Measurements from ENCODE around the gene CARMIL1. TPM values are rescaled to one million over a fixed set of nuclear protein-coding genes. Genes with fewer than 3 reads are reported as not detected.
A peak's percentile ranks its signal among the peaks of the same experiment; 100 is the strongest.
"Not testable (repeated sequence)": the region's sequence is repeated elsewhere in the genome, so short reads cannot be mapped to it uniquely, and the experiment has no call there.

CARMIL1 gene
- total RNA-seq, 1 experiment from 2014 or later, result 16.8 TPM

DNA sequence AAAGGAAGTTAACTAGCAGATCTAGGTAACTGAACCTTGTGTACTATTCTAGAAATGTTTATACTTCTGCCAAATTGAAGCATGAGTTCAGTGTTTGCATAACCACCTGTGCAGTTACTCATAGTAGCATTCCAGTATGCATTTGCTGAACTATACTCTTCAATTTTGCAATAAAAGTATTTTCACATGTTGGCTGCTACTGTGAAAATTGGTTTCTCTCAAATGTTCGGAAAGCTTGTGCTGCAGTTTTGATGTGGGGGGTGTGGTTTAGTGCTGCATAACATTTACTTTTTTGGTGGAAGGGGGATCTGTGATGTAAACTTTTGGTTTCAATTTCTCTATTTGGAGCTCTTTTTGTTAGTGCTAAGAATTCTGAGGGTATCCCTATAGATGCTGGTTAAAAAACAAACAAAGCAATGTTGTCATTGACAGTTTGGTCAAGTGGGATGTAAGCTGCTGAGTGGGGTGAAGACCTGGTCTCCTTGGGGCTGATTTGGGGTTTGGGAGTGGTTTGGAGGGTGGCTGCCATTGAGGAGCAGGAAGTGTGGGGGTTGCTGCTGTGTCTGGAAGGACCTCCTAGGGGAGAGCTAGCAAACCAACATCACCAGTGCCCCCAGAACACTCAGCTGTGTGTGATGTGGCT is 87.8 kb downstream of the CARMIL1 start:
- DNase-seq (ENCODE audit: low spot score), result no peak

DNA sequence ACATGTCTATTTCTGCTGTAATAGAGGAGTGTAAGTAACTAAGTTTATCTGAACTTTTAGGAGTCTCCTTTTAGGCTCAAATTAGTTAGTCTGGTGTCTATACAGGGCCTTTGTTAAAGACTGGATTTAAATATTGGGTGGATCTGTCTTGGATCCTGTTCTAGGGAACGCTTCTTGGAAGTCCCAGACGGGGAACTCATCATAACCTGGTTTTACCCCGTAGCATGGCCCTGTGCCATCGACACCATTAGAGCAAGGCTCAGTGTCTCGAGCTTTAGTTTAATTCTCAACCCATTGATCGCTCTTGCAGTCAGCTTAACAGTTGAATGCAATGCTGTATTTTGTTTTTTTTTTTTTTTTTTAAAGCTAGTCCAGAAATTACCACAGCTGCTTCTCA is 89.9 kb downstream of the CARMIL1 start:
- DNase-seq (ENCODE audit: low spot score), result no peak

DNA sequence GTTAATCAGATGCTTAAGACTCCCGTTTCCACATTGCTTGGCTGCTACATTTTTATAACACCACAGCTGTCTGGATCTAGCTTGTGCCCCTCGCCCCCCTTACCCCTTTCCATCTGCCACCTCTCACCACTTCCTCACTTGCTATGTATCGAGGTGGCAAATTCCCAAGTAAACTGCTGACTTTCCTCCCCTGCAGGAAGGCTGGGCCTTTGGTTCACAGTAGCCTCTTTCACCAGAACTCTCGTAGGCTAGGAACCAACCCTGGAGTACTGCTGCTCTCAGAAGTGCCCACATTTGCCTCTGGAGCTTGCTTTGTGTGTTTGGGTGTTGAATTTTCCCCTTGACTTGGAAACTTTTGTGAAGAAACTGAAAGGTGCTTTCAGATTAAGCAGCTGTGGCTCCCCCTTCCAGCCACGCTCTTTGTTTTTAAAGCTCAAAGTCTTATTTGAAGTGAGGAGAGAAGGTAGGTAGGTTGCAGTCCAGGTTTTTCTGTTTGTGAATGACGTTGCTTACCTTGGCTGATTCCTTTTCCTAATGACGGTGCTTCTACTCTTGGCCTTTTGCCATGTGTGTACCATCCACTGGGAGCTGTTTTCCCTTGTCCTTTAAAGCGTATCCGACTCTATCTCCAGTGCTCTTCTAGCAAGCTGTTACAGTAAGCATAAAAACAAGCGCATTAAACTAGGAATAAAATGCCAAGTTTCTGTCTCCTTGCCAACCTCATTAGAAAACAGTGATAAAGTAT is 90.4 kb downstream of the CARMIL1 start:
- DNase-seq (ENCODE audit: low spot score), result peak; percentile 26

DNA sequence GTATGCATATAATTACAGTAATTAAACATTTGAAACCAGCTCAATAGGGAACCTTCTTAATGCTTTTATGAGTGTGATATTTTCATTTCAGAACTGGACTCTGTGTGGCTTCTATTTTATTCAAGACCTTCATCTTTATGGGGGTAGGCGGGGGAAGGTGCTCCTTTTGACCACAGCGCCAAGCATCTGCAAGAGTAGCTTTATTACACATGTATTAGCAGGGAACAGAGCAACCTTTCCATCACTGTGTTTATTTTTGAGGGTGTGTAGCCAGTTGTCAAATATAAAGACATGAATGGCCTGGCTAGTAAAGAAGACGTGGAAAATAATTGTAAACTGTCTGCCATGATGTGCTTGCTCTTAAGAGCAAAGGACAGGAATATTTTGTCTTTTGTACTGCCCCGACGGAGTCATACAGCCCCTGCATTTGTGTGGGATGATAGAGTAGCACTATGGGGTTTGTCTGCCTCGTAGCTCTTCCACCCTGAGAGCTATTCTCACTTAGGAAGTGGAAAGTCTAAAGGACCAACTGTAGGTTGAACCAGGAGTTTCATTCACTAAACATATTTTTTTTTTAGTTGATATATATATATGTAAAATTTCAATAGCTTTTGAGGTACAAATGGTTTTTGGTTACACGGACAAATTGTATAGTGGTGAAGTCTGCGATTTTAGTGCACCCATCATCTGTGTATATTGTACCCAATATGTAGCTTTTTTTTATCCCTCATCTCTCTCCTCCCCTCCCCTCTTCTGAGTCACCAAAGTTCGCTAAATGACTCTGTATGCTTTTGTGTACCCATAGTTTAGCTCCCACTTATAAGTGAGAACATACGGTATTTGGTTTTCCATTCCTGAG is 91.2 kb downstream of the CARMIL1 start:
- peak; percentile 5 for DNase-seq (ENCODE audit: low spot score)

DNA sequence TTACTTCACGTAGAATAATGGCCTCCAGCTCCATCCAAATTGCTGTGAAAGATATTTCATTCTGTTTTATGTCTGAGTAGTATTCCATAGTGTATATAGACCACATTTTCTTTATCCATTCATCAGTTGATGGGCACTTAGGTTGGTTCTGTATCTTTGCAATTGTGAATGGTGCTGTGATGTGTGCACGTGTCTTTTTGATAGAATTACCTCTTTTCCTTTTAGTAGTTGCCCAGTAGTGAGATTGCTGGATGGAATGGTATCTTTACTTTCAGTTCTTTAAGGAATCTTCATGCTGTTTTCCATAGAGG is 91.8 kb downstream of the CARMIL1 start:
- no peak for DNase-seq (ENCODE audit: low spot score)

DNA sequence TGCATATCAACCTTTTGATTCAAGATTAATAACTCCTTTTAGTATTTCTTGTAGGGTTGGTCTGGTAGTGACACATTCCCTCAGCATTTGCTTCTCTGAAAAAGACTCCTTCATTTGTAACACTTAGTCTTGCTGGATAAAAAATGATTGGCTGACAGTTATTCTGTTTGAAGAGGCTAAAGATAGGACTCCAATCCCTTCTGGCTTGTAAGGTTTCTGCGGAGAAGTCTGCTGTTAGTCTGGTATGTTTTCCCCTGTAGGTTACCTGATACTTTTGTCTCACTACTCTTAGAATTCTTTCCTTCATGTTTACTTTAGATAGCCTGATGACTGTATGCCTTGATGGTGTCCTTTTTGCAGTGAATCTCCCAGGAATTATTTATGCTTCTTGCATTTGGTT is 96.0 kb downstream of the CARMIL1 start:
- DNase-seq (ENCODE audit: low spot score), result no peak

DNA sequence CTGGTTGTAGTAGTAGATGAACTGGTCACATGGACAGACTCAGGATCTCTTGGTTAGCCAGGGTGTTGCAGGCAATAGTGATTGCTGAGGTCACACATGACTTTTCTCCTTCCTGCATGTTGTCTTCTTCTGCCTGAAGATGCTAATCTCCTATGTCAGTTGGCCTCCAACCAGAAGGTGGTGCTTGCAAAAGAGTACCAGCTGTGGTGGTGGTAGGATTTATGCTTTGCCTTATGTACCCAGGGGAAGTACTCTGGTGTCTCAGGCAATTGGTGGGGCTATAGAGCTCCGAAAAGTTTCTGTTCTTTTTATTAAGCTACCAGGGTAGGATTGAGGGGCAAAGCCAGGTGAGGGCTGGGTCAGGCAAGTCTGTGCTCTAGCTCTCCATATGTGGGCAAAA is 98.5 kb downstream of the CARMIL1 start:
- DNase-seq (ENCODE audit: low spot score), result no peak

DNA sequence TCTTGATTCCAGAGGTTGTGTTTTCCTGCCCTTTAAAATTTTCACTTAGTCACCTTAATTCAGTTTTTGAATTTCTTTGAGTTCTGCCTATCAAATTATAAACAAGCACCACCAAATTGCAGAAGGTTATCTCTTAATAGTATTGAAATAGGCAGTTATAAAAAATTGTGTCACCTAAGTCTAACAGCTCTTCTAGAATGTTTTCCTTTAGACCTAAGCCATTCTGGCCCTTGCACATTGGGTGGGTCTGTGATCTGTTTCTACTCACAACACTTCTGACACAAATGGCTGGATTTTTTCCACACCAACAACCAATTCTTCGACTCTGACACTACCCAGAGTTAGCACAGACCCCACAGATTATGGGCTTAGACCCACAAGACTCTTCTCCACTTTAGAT is 101.9 kb downstream of the CARMIL1 start:
- DNase-seq (ENCODE audit: low spot score), result no peak

DNA sequence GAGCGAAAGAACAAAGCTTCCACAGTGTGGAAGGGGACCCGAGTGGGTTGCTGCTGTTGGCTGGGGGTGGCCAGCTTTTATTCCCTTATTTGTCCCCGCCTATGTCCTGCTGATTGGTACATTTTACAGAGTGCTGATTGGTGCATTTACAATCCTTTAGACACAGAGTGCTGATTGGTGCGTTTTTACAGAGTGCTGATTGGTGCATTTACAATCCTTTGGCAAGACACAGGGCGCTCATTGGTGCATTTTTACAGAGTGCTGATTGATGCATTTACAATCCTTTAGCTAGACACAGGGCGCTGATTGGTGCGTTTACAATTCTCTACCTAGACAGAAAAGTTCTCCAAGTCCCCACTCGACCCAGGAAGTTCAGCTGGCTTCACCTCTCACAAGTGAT is 103.3 kb downstream of the CARMIL1 start:
- not testable (repeated sequence) for DNase-seq (ENCODE audit: low spot score)

DNA sequence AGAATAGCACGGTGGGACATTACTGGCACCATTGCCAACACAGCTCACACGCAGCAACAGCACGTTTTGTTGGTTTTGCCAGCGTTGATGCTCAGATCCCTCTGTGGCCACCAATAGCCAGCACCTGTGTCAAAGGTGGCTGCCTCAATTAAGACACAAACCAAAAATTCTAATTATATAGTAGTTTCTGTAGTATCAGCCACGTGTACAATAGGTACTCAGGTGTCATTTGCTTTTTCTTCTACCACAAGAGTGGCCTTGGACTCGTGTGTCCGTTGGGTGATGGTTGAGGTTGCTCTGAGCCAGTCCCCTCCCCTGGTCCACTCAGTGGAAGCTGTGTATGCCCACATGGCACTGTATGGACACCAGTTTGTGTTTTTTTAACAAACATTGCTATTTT is 105.1 kb downstream of the CARMIL1 start:
- DNase-seq (ENCODE audit: low spot score), result no peak

DNA sequence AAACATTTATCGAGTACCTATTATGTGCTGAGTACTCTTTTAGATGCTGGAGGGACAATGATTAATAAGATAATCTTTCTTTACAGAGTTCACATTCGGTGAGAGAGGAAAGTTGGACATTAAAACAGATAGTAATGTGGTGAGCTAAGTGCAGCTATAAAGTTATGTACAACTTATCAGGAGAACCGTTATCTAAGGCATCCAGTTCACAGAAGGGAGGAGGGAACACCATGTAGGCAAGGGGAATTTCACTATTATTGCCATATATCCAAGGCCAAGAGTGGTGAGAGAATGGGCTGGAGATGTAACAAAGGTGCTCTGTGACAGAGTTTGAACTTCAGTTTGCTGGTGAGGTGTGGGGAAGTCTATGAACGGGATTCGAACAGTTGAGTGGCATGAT is 105.8 kb downstream of the CARMIL1 start:
- DNase-seq (ENCODE audit: low spot score), result no peak

DNA sequence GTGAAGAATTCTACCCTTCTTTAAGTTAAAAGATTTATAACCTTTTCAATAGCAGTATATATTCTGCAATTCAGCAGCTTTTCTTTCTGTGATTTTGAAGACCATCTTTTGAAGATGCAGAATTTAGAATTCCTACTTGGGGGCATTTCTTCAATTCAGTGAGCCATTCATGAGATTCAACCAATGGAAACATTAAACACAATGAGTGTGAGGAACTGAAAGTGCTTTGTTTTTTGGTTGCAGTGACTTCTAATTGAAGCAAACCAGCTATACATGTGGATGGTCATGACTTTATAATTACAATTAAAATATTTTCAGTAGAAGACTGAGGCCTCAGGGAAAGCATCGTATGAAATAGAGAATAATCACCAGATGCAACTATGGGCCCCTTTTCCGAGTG is 108.3 kb downstream of the CARMIL1 start:
- DNase-seq (ENCODE audit: low spot score), result no peak

DNA sequence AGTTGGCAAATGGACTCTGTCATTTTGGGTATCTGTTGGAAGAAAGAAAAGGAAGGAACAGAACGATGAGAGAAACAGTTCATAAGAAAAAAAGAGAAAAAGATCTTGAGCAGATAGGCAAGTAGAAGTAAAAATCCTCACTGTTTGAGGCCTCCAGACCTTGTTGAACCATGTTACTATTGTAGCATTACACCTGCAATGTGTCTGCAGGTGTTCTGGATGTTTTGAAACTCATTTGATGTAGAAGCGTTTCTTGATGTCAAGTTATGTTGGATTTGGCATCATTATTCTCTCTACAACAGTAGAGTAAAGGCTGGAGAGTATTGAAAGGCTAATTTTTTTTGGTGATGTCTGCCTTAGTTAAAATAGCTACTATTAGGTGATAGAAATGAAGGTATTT is 108.7 kb downstream of the CARMIL1 start:
- no peak for DNase-seq (ENCODE audit: low spot score)

DNA sequence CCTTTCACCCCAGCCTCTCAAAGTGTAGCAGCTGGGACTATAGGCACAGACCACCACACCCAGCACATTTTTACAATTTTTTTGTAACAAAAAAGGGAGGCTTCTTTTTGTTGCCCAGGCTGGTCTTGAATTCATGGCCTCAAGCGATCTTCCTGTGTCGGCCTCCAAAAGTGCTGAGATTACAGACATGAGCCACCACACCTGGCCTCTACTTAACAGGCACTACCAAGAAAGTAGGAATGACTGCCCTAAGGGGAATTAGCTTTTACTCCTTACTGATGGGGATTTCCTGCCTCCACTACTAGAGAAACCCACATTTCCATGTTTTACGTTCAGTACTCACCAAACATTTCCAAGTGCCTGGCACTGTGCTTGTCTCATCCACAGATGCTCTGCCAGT is 109.6 kb downstream of the CARMIL1 start:
- DNase-seq (ENCODE audit: low spot score), result no peak

DNA sequence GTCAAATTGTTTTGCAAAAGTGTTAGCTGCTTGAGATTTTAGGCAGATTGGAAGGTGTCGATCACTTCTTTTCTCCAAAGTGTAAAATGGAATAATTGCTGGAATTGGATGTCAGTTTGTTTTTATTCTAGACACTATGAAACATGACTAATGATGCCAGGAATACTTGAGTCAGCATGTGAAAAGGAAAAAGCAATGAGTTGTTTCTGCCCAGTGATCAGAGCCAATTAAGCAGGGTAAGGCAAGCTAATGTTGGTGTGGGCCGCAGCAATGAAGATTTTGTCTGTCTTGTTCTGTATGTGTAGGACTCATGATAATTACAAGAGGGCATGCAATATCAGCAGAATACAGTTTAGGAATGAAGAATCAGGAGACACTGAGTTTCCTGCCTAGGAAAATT is 110.3 kb downstream of the CARMIL1 start:
- no peak for DNase-seq (ENCODE audit: low spot score)

DNA sequence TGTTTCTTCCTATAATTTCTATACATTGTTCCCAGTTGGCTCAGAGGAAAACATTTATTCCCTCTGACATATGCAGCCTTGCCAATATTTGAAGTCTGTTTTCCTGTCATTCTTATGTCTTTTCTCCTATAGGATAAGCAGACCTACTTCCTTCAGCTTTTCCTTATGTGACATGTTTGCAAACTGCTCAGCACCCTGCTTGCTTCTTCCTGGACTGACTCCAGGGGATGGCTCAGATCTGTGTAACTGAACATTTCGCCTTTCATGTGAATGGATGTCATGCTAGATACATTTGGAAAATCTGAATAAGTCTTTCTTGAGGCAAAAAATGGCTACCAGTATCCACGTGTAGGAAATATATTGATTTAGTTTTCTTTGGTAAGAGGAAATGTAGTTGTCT is 113.2 kb downstream of the CARMIL1 start:
- no peak for DNase-seq (ENCODE audit: low spot score)

DNA sequence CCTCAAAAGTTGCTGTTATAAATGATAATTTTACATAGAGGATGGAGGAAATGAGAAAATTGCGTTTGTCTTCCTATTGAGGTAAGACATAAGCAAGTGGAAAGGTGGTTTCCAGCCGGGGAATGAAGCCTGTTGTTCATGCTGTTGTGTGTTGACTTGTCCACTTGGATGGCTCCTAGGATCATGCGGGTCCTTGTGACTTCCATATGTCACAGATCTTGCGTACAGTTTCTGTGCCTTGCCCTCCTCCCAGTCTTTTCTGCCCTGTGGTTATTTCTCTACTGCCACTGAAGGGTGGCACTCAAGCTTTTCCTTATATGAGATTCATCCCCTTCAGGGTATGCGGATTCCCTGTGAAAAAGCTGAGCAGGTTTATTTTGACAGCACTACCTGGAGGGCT is 116.6 kb downstream of the CARMIL1 start:
- DNase-seq (ENCODE audit: low spot score), result no peak

DNA sequence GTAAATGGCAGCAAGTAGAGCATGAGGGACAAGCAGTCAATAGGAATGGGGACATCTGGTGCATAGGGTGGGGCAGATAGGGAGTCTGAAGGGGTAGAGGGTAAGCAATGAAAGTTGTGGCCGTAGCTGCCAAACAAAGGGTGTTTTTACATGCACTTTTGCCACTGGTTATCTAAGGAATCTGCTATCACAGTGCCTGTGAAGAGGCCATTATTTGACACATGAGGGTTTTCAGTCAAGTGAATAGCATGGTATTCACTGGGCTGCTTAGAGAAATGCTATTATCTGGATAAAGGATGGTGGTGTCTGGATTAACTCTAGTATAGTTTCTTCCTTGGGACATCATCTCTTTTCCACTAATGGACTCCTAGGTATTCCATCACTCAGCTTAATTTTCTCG is 118.2 kb downstream of the CARMIL1 start:
- DNase-seq (ENCODE audit: low spot score), result no peak

DNA sequence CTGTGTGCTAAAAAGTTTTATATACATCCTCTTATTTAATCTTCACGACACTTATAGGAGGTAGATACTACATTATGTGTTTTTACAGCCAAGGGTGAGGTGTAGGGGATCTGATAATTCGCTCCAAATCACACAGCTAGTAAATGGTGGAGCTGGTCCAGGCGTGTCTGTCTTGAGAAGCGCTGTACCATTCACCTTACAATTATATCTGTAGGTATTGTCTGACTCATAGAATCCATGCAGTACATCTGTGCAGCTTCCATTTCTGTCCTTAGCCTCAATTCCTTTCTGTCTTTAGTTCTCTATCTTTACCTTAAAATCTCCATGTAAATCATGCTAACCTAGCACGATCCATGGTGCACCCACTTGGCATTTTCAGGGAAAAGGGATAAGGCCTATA is 120.7 kb downstream of the CARMIL1 start:
- no peak for DNase-seq (ENCODE audit: low spot score)

DNA sequence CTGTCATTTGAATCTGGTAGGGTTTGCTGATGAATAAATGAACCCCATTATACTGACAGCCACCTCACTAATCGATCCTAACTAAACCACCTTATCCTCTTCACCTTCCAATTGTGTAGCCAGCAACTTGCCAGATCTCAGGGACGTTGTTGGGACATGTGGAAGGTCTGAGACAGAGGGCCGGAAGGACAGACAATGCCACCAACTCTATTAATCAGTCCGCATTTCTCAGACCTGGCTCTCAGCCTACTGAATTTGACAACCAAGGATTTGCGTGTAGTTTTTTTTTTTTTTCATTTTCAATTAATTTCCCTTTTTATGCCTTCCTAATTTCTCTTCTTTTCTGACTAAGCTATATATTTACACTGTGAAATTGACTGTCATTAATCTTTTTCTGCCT is 122.5 kb downstream of the CARMIL1 start:
- DNase-seq (ENCODE audit: low spot score), result no peak

DNA sequence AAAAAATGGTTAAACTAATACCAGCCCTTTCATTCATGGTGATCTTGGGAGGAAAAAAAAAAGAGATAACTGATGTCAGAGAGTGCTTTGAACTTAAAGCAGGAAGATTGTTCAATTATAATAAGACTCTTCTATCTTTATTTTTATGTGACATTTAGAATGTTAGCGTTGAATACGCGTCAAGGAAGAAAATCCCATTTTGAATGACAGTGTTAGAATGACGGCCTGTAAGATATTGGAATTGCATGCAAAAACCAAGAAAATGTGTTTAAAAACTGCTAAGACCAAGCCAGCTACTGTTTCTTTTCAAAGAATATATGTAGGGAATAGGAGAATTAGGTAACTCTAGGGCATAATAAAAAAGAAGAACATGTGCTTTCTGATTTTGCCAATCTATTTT is 123.0 kb downstream of the CARMIL1 start:
- no peak for DNase-seq (ENCODE audit: low spot score)

DNA sequence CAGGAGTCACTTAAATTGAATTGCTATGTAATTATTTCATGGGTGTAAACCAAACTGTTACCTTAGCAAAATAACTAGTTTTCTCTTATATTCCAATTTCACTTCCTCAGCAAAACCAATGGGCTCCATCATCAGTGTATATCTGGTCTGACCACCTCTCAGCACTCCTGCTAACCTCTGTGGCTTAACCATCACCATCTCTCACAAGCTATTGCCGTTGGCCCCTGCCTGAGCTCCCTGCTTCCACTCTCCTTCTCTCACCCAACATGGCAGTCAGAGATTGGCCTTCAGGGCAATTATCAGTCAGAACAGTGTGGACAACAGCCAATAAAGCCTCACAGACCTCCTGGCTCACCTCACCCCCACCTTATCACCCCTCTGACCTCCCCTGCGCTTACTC is 124.0 kb downstream of the CARMIL1 start:
- DNase-seq (ENCODE audit: low spot score), result no peak

DNA sequence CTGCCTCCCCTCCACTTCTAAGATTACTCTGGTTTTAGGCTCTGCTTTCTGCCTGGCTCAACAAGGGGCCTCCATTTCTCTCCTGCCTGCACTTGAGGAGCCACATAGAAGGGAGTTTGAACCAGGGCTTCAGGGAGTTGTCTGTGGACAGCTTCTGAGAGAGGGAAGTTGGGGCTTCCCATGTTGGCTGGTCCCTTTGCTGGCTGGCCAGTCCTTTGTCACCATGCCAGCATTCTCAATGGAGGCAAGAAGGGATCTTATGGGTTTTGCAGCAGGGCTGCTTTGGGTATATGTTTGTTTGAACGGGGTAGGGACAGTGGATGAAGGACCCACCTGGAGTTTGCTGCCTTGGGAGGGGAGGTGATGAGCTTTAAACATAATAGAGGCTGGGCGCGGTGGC is 124.9 kb downstream of the CARMIL1 start:
- no peak for DNase-seq (ENCODE audit: low spot score)

Data from HT-29 (cell line).